ENCODE measurements around the gene SHROOM3.
A peak's percentile ranks its signal among the peaks of the same experiment; 100 is the strongest.
"Not testable (repeated sequence)": the region's sequence is repeated elsewhere in the genome, so short reads cannot be mapped to it uniquely, and the experiment has no call there.

The SHROOM3 gene

DNA sequence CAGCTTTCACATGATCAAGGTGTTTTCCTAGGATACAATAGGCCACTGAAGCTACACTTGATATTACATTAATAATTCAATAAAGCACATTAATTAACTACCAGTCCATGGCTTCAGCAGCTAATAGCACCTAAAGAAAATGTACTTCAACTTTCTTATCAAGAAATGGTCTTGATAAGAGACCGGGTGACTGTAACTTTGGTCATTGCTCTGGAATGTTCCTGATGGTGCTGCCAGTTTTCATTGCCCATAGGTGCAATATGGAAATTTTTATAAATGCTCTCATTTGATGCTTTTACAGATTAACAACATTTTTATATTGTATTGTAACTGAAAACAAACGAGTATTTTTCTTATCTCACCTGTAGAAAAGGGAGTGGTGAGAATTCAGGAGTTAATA is 165.4 kb downstream of the SHROOM3 start:
- DNase-seq, result no peak

DNA sequence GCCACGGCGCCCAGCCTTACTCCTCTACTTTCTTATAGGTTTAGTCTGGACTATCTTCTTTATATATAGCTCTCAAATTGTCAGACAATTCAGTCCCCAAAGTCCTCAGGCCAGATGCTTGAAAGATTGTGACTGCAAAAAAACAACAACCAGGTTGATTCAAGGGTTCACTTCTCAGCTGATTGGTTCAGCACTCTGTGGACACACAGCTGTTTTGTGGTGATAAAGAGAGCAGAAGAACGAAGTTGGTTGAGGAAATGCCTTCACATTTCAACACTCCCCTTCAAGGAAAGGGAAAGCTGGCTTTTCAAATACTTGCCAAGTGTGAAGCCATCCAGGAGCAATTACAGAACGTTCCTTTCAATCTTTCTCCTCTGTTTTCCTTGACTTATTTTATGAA is 166.8 kb downstream of the SHROOM3 start:
- DNase-seq, result no peak

DNA sequence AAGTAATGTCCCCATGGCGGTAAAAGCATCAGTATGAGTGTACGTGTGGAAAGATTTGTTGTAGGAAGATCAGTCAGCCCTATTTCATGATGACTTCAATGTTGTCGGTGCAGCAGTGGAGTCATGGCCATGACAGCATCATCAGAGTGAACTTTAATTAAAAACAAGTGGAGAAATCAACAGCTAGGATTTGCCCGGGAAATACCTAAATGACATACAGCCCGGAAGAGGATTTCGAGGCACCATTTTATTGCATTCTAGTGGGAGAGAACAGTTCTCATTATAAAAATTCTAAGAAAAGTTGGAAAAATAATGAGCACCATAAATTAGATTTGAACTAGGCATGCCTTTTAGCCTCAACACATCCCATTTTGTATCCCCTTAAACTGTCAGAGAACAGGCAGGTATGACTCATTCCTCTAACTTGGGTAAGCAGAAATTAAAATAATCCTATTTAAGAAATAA is 170.1 kb downstream of the SHROOM3 start:
- no peak for DNase-seq

DNA sequence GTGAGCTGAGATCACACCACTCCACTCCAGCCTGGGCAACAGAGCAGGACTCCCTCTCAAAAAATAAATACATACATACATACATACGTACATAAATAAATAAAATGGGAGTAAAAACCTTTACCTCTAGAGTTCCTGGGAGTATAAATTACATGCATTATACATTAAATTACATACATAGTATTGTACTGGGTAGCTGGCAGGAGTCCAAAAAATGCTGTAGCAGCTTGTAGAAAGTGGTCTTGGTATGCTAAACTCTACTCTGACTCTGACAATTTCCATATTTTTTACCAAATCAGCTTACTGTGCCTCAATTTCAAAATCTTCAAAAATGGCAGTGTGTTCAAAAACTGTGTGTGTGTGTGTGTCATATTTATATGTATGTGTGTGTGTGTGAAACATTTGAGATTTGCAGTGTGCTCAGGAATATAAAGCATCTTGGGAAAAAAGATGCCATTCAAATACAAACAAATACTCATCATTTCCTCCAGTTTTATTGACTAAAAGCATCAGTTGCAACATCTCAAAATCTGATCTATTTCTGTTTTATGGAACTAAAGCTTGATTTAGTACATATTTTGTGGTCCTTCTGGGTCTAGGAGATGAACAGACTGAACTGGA is 171.7 kb downstream of the SHROOM3 start:
- DNase-seq, result no peak

DNA sequence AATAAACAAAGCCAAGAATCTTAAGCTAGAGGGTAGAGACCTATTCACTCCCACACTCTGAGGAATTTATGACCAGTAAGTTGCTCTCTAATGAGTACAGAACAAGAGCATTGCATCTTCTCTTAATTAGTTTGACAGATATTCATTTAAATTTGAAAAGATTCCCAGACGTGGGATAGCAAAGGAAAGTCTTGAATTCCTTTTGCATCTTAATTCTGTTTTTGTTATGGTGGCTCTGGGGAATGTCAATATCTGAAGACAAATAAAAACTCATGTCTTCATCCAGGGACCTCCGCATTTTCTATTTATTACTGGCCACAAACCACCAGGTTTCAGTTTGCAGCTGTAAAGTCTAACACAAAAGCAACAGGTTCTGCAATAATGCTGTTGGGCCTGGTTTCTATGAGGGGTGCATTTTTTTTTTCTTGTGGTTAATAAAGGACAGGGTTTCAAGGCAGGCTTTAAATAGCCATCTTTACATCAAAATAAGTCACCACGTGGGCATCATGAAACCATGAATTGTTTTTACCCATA is 172.3 kb downstream of the SHROOM3 start:
- DNase-seq, result no peak

DNA sequence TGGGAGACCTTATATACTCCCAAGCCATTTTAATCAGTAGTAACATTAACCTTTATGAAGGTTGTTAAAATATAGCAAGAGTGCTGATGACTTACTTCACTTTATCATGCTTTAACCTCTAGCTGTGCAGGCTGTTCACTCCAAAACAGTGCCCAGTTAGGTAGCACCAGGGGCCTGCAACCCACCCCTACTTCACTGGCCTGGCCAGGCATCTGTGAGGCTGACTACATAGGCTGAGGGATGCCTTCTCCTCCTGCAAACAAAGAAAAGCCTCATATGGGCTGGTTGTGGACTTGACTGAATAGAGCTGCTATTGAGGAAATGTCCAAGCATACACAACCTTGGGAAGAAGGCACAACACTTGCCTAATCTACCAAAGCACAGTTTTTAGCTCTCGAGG is 172.8 kb downstream of the SHROOM3 start:
- no peak for DNase-seq

DNA sequence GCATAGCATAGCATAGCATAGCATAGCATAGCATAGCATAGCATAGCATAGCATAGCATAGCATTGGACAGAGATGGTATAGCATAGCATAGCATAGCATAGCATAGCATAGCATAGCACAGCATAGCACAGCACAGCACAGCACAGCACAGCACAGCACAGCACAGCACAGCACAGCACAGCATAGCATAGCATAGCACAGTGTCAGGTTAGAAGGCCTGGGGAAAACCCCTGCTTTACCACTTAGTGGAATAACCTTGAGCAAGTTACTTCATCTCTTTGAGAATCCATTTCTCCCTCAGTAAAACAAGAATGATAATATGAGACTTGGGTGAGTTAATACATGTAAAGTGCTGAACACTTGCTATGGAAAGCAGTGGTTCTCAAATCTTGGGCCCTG is 173.5 kb downstream of the SHROOM3 start:
- DNase-seq, result not testable (repeated sequence)

DNA sequence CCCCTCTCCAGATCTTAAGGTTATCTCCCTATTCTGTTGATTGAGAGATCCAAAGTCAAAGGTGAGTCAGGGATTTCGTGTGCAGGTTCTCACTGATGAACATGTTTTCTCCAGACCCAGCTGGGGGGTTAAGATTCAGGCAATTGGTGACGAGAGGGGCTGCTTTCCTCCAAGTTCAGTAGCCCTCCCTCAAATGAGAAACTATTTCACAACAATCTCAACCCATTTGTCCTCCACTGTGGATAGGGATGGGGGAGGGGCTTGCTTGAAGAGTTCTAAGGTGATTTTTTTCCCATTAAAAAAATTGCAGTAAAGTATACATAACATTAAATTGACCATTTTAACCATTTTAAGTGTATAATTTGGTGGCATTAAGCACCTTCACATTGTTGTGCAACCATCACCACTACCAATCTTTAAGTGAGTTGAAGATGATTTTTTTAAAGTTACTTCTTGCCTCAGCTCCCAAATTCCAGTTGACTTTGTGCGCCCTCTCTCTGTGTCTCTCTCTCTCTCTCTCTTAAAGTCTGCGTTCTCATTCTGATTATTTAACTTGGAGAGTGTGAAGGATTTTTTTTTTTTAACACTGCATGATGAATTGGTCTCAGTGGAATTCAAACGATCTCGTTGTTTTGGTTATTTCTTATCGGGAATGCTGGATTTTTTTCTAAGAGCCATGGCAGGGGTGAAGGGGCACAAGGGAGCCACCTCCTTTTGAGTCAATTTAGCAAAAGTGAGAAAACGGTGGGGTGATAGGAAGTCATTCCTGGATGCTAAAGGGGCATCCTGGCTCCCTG is 175.9 kb downstream of the SHROOM3 start:
- DNase-seq, result no peak

DNA sequence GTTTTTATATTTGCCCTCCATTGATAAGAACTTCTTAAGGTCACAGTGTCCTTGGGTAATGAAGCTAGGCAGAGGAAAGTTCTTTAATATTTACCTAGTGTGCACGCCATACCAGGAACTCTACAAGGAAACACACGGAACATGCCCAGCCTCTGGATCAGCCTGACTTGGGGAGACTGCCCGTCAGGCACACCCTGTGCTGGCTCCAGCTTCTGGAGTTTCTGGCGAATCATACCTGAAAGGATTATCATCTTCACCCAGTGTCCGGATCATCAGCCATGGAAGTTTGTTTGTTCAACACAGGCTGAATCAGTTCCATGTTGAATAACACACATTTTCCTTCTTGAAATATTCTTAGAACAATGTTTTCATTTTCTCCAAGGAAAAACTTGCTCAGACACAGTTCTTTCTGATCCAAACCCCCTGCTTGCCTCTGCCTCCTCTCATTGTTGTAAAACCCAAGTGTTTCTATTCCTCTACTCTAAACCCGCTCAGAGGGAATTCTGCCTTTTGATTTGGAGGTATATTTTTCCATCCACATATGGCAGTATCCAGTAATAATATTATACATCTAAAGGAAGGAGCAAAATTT is 176.7 kb downstream of the SHROOM3 start:
- no peak for DNase-seq

DNA sequence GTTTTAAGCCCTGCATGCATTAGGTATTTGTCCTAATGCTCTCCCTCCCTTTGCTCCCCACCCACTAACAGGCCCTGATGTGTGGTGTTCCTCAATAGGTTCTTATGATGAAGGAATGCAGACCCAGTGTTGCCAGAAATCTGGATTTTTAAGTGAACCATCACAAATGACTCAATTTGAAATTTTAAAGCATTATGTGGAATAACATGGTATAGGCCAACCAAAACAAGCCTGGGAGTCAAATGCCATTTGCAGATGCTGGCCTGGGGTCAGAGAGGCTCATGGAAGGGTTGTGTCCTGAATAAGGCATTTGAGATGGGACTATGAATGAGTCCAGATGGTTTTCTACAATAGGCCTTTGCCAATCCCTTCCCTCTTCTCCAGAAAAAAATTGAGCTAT is 179.6 kb downstream of the SHROOM3 start:
- no peak for DNase-seq

DNA sequence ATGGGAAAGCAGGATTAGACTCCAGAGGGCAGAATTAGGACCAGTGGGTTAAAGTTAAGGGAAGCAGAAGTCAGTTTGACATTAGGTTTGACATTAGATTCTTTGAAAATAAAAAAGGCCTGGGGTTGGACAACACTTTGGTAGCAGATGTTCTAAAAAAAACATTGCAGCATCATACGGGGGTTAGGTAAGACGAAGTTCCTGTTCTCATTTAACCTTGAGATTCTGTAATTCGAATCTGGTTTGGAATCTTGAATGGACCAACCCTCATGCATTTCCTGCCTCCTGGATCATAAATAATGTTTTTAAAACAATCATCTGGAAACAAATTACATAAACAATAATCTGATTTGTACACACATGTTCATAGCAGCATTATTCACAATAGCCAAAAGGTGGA is 181.0 kb downstream of the SHROOM3 start:
- DNase-seq, result no peak

DNA sequence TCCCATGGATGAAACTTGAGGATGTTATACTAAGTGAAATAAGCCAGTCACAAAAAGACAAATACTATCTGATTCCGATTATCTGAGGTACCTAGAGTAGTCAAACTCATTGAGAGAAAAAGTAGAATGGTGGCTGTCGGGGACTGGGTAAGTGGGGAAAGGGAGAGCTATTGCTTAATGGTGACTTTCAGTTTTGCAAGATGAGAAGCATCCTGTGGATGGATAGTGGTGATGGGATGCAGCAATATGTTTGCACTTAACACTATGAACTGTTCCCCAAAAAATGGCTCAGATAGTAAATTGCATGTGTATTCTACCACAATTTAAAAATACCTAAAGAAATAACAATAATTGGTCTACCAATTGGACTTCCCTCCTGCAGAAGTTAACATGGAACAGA is 181.5 kb downstream of the SHROOM3 start:
- no peak for DNase-seq

DNA sequence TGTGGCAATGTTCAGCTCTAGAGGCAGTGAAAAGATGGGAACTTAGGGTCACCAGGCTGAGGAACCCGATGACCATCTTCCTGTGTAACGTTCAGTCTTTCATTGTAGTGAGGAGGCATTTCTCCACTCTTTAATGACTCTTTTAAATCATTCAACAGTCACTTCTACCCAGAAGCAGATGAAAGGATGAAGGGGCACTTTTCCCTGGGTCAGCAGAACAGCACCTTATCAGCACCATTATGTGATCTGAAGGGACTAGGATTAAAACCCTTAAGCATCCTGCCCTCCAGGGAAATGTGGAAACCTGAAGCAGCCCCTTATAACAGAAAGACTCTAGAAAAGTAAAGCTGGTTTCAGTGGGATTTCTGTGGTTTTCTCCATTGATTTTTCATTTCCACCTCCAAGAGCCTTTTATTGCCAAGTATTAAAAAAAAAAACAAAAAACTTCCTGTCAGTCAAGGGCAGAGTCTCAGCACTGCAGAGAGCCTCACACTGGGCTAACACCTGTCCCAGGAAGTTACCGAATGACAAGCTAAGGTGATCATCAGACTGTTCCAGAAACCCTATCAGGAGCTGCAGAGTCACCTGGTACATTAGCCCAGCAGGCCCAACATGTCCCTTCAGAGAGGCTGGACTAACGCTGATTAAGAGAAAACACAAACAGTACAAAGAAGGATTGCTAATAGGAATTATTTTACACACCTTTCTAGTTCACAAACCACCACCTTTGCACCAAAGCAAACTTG is 185.9 kb downstream of the SHROOM3 start:
- peak; percentile 8 for DNase-seq

DNA sequence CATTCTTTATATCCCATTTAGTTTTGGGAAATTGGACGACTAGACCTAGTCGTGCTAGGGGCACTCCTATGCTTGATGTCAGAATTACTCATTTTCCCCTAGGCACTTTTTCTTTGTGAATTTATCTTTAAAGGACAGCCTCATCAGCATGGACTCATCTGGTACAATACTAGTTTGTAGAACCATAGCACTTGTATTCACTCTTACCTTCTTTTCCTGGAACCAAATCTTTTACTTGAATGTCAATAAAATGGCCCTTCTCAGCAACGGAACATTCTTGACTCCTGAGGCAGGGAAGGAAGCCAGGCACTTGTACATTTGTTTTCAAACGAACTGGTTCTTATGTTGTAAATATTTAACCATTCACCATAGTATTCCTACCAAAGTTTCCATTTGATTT is 187.1 kb downstream of the SHROOM3 start:
- no peak for DNase-seq

DNA sequence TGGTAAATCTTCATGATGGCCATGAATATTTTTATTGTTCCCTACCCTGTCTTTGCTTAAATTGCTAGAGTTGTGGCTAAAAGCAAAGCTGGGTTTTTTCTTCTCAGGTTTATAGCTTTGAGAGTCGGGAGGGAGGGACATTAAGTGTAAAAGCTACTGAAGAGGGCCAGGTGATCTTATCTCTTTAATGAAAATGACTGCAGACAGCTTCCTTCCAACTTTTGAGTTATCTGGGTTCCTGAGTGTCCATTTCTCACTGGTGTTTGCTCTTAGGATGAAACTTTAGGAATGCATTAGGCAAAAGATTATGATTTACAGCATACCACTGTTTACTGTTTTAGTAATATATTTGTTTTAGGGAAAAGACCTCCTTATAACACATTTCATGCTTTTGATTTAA is 187.7 kb downstream of the SHROOM3 start:
- DNase-seq, result no peak

DNA sequence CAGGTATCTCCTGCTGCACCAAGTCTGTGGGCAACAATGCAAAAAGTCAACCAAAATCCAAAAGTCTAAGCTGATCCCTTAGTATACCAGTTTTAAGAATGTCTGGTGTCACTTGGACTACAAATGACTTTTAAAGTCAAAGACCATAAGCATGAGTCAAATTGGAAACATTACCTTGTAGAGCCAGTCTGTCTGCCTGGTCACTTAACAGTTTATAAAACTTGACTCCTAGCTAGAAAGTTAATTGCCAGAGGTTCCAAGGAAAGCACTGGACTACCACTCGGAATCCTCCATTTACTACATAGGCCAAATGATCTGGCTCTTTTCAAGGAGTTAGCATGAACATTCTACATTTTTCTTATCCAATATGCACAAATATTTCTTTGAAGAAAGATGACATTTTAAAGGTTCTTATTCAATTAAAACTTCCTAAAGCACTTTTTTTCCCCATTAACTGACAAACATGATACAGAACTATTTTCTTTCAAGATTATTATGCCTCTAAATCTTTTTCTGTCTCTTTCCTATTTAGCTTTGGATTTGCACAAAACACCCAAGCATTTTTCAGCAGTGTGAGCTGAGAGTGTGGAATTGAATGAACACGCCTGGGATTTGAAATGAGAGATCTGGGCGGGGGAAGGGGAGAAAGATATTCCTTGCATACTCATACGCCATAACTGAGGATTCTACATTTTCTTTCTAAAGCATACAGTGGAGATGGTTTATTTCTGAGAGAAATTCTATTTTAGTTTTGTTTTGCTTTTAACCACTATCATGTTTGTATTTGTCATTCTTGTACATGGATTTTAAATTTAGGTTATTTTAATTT is 188.4 kb downstream of the SHROOM3 start:
- DNase-seq, result no peak

DNA sequence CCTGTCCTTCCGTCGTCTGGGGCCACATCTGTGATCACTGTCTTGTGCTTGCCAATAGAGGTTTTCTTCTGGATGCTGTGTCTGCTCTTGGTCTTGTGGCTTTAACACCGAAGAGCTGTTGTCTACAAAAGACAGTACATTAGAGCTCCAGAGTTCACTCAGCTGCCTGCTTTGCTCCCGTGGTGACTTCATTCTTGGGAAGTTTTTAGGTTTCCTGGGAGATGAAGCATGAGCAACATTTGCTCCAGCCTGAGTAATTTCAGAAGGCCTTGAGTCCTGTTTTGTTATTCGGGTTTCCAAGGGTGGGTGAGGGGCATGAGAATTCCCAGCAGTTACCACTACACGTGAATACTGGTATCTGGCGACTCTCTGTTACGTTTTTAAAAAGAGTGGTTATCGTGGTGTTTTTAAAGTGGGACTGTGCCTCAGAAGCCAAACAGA is 189.2 kb downstream of the SHROOM3 start:
- DNase-seq, result no peak

DNA sequence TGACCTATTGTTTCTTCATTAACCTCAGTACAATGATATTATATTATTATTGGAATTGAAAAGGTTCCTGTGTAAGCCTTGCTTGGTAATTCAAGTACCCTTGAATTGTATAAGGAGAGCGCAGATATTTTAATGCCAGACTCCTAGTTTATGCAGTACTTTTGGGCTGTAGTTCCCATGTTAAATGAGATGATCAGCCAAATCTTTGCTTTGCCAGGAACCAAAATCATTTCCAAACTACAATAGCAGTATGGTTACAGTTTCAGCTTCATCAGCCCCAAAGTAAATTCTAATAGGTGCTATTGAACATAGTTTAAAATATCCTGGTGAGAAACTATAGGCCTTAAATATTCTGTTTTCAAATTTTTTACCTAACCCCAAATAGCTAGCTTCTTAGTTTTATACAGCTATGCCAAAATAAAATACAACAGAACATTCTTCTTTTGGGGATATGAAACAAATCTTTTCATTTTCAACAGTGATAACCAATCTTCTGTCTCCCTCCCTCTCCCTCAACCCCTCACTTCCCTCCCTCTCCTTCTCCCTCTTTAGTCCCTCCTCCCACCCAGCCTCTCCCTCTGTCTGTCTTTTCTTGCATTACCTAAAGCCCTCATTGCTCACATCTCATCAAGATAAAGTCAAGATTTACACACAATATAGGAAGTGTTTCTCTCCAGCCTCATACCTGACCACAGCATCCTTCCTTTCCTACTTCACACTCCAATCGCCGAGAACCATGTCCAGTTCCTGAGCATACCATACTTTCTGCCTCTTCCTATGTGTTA is 190.1 kb downstream of the SHROOM3 start:
- no peak for DNase-seq

DNA sequence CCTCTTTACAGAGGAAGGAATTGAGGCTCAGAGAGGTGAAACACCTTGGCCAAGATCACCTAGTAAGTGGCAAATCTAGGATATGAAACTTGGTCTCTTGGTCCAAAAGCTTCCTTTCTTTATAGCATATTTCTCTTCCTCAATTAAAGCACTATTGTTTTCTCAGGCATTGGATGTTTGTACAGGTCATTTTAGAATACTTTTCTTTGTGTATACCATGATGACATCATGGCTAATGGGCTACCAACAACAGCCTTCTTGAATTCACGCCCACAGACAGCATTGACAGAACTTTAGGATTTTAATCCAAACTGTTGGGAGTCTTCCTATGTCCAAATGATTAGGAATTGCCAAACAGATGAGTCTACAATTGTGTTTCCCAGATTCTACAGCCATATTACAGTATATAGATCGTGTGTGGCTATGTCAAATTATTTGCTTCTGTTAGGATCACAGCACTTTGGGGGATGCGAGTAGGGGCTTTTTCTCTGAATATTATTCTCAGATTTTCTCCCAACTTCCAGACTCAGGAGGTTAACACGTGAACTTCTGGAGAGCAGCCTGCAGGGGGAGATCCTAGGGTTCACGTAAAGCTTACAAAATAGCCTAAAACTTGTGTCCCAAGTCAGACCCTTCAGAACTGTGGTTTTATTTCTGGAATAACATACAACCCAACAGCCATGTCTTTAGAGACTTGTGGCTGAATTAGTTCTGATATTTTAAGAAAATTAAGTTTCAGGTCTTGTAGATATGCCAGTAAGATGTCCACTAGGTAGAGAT is 191.8 kb downstream of the SHROOM3 start:
- no peak for DNase-seq

DNA sequence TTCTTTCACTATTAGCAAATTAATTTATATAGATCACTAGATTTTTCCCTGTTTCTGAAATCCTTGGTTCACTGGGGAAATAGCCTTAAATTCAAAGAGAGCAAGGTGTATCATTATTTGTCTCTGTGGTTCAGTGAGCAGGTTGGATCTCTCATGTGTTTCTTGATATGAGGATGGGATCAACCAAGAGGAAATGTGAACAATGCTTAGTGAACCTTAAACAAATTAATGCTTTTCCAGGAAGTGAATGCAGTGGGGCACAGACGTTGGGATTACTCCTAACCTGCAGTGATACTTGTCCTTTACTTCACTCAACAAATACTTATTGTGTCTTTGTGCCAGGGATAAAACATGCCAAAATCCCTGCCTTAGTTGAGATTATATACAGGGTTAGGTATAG is 193.2 kb downstream of the SHROOM3 start:
- no peak for DNase-seq

DNA sequence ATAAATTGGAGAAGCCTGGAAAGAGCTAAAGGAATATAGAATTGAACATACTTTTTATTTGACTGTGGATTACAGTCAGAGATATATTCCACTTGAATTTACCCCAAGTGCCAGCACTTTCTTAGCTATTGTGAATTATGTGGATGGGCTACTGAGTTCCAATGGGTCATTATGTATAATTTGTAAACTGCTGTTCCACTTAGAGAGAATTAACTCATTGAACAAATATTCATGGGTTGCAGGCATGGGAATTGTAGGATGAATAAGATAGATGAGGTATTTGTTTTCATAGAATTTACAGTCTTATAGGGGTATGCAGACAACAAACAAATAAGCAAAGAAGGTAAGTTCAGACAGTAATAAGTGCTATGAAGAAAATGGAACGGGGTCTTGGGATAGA is 195.7 kb downstream of the SHROOM3 start:
- no peak for DNase-seq
